Erythroblast (primary cell): ENCODE results near the gene MAD1L1.

ENCODE experiments used
- DNase-seq, 2 experiments: peaks; one replicate each; lab custom pipeline; 2025; lab: John Stamatoyannopoulos, UW
- GATA1 ChIP-seq: IDR thresholded peaks from 2 replicates; pipeline ENCODE4 v1.6.1; 2011; ENCODE audit warnings: low read depth, mild to moderate bottlenecking, control low read depth, low read length, moderate library complexity
- POLR2A ChIP-seq: IDR thresholded peaks from 2 replicates; pipeline ENCODE4 v1.6.1; 2011; ENCODE audit warnings: mild to moderate bottlenecking, low read length

The MAD1L1 gene

DNA sequence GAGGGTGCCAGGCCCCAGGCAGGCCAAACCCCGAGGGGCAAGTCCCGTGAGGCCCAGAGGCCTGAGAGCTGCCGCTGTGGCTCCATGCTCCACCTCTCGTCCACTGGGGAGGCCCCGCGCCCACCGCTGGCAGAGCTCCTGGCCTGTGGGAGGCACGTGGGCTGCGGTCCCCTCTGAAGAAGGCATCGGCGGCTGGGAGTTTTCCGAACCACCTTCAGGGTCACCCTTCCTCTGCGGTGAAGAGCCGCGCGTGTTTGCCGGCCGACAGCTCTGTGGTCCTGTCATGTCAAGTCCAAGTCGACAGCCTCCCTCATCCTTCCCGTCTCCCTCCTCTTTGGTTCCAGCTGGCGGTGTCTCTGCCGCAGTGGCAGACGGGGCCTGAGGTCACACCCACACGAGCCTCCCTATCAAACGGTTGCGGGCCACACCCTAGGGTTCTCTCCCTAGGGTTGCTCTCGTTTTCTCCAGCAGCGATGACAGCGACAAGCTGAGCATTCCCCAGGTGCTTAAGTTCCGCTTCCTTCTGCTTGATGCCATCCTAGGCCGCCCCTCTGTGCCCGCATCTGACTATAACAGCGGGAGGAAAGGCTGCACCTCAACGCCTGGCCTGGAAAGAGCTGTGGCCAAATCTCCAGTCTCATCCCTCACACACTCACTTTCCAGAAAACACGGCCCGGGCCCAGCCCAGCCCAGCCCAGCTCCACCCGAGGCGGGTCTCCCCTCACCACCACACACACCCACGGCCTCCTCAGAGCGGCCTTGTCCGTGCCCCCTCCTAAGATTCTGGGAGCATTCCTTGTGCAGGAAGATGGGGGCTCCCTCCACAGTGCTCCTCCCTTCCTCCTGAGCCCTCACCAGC, 377.6 kb downstream of the MAD1L1 start:
- peak; percentile 62 to 67 for DNase-seq
- TF ChIP-seq POLR2A (peak; percentile 68), GATA1 (no peak)

DNA sequence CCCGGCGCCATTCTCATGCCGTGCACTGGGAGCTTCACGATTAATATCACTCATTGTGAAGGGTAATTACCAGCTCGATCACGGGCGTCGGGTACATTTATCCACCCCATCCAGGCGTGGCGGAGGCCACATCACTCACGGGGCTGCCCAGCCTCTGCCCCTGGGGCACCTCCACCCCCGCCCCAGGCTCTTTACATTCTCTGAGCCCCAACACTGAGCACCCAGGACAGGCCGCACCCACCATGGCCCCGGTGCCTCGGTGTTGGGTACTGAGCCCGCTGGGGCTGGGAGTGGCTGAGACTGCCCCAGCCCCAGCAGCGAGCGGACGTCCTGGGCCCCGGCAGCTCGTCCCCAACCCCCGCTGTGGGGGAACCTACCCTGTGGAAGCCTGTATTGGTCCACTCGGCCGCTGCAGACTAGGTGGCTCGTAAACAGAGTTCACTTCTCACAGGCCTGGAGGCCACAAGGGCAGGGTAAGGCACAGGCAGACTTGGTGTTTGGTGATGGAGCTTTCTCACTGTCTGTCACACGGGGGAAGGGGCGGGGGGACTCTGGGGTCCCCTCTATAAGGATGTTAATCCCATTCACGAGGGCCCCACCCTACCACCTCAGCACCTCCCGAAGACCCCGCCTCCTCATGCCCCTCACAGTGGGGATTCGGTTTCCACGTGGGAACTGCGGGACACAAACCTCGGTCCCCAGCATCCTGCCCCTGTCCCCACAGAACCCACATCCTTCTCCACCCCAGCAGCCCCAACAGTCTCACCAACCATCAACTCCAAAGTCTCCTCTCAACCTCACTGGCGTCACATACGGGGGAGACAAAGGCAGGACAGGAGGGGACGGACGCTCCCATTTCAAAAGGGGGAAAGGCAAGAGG, 378.5 kb downstream of the MAD1L1 start:
- DNase-seq, result peak; percentile 34 to 42
- TF ChIP-seq GATA1 (no peak), POLR2A (no peak)

DNA sequence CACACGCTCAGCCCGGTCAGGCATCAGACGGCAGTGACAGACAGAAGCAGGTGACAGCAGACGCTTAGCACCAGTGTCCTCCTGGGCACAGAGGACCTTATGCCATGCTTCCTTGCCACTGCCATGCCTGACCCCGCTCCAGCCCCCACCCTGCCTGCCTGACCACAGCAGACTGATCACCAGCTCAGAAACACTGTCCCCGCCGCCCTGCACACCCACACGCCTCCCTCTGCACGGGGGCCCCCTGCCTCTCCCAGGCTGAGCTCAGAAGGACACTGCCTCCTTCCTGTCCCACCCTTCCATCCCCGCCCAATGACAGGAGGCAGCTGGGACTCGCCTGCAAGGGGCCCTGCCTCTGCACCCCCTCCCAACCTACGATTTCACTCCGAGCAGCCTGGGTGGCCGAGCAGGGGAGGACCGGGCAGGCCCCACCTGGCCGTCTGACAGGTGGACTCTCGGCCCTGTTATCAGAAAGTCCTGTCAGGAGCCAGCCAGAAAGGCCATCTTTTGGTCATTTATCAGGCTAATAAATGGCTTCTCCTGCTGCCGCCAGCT, 379.2 kb downstream of the MAD1L1 start:
- TF ChIP-seq POLR2A, result no peak
- no peak for TF ChIP-seq GATA1
- DNase-seq, result peak; percentile 40

DNA sequence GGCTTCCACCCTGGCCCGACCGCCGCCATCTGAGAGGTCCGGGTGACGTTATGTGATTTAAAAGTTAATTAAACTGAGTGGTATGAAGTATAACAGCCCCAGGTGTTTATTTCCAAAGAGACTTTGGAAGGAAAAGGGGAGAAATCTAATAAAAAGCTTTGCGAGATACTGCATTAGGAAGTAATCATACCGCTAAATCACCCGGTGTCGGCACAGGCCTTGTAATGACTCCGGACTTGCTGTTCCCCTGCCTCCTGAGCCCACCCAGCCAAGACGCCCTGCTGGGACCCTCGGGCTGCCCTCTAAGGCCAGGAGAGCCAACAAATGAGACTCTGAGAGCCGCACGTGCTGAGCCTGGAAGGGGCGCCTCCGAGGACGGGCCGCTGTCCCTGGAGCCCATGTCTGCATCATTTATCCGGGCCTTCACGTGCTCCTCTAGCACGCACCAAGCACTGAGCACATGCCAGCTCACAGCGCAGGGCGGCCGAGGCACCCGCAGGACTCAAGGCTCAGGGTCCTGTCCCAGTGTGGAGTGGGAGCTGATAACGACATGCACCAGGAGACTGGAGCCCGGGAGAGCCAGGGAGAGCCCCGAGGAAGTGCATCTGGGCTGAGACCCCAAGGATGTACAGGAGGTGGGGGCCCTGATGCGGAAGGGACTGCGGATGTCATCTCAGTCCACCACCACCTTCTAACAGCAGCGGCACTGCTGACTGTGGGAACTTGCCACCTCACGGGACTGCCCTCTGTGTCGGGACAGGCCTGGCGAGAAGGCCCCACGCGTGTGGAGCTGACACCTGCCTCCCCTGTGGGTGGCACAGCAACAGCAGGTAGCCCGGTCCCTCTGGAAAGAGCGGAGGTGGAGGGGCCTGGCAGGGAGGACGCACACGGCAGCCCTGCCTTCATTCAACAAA, 380.0 kb downstream of the MAD1L1 start:
- TF ChIP-seq POLR2A (no peak), GATA1 (no peak)

DNA sequence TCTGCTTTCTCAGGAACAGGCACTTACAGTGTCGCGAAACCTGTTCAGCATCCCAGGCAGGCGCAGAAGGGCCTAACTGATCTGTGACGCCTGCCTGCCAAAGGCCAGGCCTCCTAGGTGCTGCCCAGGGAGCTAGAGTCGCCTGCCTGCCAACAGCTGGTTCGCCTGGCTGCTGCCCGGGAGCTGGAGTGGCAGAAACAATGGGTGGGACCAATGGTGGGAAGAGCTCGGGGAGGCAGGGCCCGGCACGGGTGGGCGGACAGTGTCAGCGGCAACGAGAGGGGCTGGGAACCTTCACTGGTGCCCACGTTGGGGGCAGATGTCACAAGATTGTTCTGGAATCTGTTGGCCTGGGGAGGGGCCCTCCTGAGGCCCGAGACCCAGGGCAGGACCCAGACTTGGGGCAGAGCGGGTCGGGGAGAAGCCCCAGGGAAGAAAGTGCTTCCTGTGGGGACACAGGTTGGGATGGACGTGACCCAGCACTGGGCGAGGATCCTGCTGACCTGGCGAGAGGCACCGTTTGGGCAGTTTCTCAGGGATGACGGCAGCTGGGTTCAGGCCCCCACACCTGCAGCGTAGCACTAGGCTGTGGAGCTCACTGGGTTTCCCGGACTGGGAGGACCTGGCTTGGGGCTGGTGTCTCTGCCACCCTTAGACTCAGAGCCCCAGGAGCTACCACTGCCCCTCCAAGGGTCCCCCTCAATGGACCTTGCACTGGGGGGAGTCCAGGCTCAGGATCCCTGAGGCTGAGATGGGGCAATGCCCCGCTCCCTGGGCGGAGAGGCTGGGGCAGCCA, 380.8 kb downstream of the MAD1L1 start:
- TF ChIP-seq POLR2A, result no peak
- TF ChIP-seq GATA1, result no peak
- DNase-seq, result no peak

More for the DNA sequence above, 380.0 kb downstream of the MAD1L1 start:
- DNase-seq, result no peak

DNA sequence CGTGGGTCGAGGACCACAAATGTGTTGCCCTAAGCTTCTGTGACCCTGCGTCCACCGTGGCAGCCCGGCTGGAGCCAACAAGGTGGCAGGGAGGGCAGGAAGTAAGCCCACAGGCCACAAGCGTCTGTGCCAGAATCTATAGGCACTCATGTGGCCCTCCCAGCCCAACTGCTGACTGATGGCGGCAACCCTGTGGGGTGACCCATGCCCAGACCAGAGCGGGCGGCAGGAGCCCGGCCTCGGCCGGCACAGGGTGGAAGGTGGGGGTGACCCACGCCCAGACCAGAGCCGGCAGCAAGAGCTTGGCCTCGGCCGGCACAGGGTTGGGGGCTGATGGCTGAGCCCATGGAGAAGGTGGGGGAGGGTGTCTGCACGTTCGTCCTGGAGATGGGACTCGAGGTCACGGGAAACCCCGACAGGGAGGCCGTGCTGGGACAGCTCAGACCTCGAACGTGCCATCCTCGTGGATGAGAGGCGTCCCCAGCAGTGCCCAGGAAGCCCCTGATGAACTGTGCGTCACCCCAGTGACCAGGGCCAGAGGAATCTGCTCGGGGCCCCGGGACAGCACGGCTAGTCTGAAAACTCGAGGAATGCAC, 381.7 kb downstream of the MAD1L1 start:
- TF ChIP-seq POLR2A (no peak), GATA1 (no peak)
- DNase-seq, result no peak

DNA sequence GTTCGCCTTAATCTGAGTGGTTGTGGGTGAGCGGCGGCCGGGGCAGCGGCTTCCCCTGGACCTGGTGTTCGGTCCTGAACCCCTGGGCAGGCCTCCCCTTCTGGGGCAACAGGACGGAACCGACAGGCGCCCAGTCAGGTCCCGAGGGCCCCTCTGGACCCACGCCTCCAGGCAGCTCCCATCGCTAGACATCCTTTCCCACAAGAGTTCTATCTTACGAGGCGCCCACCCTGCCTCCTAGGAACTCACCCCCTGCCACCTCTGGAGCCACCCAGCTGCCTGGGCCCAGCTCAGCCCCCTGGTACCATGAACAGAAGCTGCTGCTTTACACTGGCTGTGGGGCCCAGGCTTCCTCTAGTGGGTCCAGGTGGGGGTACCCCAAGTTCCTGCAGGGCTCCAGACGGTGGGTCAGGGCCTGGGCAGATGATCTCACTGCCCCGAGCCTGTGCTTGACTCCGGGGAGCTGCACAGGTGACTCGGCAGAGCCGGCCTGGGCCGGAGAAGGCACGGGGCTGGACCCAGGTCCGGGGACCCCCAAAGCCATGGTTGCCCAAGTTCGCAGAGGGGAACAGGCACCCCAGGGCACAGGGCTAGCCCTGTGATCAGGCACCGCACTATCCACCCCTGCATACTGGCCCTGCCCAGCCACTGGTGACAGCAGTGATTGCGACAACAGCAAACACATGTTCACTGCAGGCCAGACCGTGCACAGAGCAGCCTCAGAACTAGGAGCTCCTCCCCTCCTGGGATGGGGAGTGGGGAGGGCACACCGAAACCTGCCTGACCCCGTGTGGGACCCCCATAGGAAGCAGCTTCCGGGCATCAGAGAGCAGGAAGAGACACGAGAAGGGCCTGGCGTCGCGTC, 382.4 kb downstream of the MAD1L1 start:
- no peak for DNase-seq

DNA sequence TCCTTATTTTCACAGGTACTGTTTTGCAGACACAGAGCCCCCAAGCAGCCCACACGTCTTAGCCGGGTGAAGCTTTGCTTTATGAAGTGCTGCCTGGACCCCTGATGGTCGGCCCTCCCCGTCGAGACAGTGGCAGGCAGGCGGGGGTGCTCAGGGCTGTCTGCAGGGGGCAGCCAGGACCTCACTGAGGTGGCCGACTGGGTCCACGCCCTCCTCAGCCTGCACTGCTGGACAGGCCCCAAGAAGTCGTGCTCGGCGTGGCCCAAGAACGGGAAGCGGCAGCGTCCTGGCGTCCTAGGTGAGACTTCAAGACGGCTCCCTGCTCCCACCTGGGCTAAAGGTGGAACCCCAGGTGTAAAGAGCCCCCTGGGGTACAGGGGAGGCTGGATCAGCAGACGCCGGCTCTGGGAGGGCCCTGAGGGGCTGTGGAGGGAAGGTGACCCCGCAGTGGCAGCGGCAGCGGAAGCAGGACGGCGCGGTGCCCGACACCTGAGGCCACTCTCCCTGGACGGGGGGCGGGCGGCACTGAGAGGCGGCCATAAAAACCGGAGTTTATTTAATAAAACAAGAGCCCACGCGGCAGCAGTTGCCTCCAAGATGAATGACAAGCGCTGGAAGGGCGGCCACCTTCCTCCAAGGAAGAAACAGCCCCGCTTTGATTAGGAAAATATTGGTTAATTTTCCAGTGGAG, 383.2 kb downstream of the MAD1L1 start:
- DNase-seq, result no peak
- TF ChIP-seq POLR2A (no peak), GATA1 (no peak)

More for the DNA sequence above, 382.4 kb downstream of the MAD1L1 start:
- no peak for TF ChIP-seq GATA1

DNA sequence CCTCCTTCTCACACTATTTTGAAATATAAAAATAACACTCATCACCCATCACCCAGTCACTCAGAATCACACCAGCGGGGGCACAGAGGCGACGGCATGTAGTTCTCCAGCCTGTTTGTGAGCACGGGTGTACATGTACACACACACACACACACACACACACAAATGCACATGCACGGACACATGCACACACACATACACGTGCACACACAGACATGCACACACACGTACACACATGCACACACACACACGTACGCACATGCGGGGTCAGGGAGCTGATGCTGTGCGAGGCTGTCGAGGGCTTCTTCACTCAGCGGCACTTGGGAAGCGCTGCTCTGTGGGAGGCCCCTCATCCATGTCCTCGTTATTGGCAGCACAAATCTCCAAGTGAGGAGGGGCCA, 383.8 kb downstream of the MAD1L1 start:
- no peak for DNase-seq
- no peak for TF ChIP-seq GATA1
- TF ChIP-seq POLR2A, result peak; percentile 34

DNA sequence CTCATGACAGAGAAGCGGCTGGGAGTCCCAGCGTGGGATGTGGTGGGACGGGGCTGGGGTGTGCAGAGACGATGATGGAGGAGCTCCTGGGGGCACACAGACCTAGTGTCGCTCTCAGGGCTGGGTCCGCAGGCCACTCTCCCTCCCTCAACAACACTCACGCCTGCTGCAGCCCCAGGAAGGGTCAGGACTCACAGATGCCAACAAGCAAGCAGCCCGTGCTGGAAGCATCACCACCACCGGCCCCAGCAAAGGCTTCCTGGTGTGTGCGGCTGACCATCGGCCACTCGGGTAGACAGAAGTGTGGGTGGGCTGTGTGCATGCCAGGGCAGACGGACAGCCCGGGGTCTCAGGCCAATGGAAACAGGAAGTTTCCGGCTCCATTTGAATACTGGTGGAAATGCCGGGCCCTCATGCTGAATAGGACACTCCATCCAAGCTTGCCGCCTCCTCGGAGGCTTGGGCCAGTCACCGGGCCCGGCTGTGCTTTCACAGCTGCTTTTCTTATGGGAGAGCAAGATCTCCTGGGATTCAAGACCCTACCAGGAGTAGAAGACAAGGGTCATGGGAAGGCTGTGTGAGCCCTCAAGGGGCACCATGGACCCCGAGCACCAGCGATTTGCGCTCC, 384.6 kb downstream of the MAD1L1 start:
- no peak for TF ChIP-seq GATA1
- no peak for TF ChIP-seq POLR2A
- DNase-seq, result no peak
